ENCODE measurements around the gene DHCR7. TPM values are rescaled to one million over a fixed set of nuclear protein-coding genes. Genes with fewer than 3 reads are reported as not detected.

DHCR7 gene
- total RNA-seq, 3 donors from 2014 or later: 26.5 to 68.6 (median 62.3) TPM

- Histone ChIP-seq H3K4me3 (no peak overlapping the region), H3K4me1 (ENCODE audit: low read depth) (no peaks in the 10 kb centered on the region), H3K36me3 (ENCODE audit: low read depth) (no peaks in the 10 kb centered on the region), H3K9me3 (no peaks in the 10 kb centered on the region)
- DNase-seq (no peak), ATAC-seq (no peak)
- TF ChIP-seq CTCF (IDR thresholded peaks at IDR 0.05): no peak
- intact Hi-C loops (cut with DNase I, micrococcal nuclease): no loop called here
Observed at GRCh38 chr11:71410363-71410966, 37.7 kb downstream of the DHCR7 start.

- H3K36me3 ChIP-seq (ENCODE audit: low read depth): no peaks in the 10 kb centered on the region
- no peaks in the 10 kb centered on the region for H3K9me3 ChIP-seq
- no peak overlapping the region for H3K4me3 ChIP-seq
- no peaks in the 10 kb centered on the region for H3K4me1 ChIP-seq (ENCODE audit: low read depth)
- DNase-seq: no peak
- ATAC-seq: no peak
- intact Hi-C loops (cut with DNase I, micrococcal nuclease): no loop called here
- TF ChIP-seq CTCF (IDR thresholded peaks at IDR 0.05): no peak
Observed at GRCh38 chr11:71408826-71409225, 39.4 kb downstream of the DHCR7 start.

GRCh38 chr11:71407356-71407755 lies 40.8 kb downstream of the DHCR7 start:
- no peaks in the 10 kb centered on the region for H3K9me3 ChIP-seq
- intact Hi-C loops (cut with DNase I, micrococcal nuclease): no loop called here
- DNase-seq: no peak
- H3K36me3 ChIP-seq (ENCODE audit: low read depth): no peaks in the 10 kb centered on the region
- no peaks in the 10 kb centered on the region for H3K4me1 ChIP-seq (ENCODE audit: low read depth)
- TF ChIP-seq CTCF (IDR thresholded peaks at IDR 0.05): no peak
- no peak overlapping the region for H3K4me3 ChIP-seq
- ATAC-seq: no peak

GRCh38 chr11:71406681-71407080 lies 41.5 kb downstream of the DHCR7 start:
- no peak for TF ChIP-seq CTCF (IDR thresholded peaks at IDR 0.05)
- H3K4me3 ChIP-seq: no peak overlapping the region
- intact Hi-C loops (cut with DNase I, micrococcal nuclease): no loop called here
- H3K36me3 ChIP-seq (ENCODE audit: low read depth): no peaks in the 10 kb centered on the region
- ATAC-seq: no peak
- no peak for DNase-seq
- H3K4me1 ChIP-seq (ENCODE audit: low read depth): no peaks in the 10 kb centered on the region
- H3K9me3 ChIP-seq: no peaks in the 10 kb centered on the region

- intact Hi-C loops (cut with DNase I, micrococcal nuclease): no loop called here
- Histone ChIP-seq H3K4me1 (ENCODE audit: low read depth) (no peaks in the 10 kb centered on the region), H3K4me3 (no peak overlapping the region), H3K36me3 (ENCODE audit: low read depth) (no peaks in the 10 kb centered on the region), H3K9me3 (no peaks in the 10 kb centered on the region)
- no peak for DNase-seq
- TF ChIP-seq CTCF (IDR thresholded peaks at IDR 0.05): no peak
- no peak for ATAC-seq
Observed at GRCh38 chr11:71404209-71404608, 44.0 kb downstream of the DHCR7 start.

- H3K4me1 ChIP-seq (ENCODE audit: low read depth): no peaks in the 10 kb centered on the region
- no peaks in the 10 kb centered on the region for H3K9me3 ChIP-seq
- ATAC-seq (no peak), DNase-seq (no peak)
- TF ChIP-seq CTCF (IDR thresholded peaks at IDR 0.05): no peak
- H3K4me3 ChIP-seq: no peak overlapping the region
- no peaks in the 10 kb centered on the region for H3K36me3 ChIP-seq (ENCODE audit: low read depth)
- intact Hi-C loops (cut with DNase I, micrococcal nuclease): no loop called here
Observed at GRCh38 chr11:71402878-71403277, 45.3 kb downstream of the DHCR7 start.

All from mucosa of descending colon (tissue), 3 donors.